GM21515 (cell line): Measurements from ENCODE around the gene ACSS2.

Experiments used
- ATAC-seq: cut with Tn5 transposase; IDR thresholded peaks from one replicate; pipeline ENCODE4 v1.9.1; 2021; ENCODE audit not compliant: unreplicated experiment

Gene ACSS2

GRCh38 chr20:34915131-34915530 lies 38.7 kb downstream of the ACSS2 start:
- ATAC-seq, result no peak

DNA sequence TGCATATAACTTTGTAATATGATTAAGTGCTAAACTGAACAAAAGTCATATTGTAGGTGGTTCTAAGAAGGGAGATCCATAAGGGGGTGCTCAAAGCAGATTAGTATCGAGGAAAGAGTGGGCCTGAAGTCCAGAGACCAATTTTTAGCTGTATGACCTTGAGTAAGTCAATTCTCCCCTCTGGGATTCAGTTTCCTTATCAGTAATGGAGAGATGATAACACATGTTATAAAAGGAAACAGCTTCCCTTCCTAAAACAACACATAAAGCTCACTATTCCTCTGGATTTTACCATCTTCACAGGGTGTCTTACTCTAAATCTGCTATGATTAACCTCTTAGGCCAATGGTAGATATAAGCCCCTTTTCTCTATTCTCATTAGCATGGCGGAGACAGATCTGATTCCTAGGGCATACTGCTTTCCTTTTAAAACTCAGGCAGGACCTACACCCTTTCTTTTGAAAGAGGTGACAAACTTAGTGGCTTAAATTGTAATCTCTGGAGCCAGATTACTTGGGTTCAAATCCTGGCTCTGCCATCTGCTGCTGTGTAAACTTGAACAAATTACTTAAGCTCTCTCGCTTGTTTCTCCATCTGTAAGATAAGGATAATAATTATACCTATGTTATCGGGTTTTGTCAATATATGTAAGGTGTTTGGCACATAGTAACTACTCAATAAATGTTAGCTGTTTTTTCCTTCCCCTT lies 39.5 kb downstream of the ACSS2 start:
- no peak for ATAC-seq

DNA sequence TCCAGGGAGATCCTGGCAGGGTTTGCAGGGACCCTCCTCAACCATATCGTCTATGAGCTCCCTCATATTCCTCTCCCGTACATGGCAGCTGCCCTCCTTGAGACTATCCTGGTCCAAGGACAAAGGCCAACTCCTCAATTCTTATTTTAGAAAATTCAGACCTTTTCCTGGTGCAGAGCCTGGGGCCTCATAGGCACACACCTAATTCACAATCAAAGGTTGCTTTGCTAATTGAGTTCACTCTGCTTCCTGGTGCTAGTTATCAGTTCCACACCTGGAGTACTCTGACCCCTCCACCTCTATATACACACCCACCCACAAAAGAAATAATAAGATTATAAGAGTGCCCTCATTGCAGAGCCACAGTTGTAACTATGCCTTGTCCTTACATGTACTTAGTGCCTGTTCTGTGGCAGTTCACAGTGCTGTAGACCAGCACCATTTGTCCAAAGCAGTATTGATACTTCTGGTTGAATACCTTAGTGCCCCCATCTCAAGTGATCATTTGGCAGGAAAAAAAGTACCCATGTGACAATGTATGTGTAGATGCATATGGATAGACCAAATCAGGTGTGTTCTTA lies 40.5 kb downstream of the ACSS2 start:
- no peak for ATAC-seq

- no peak for ATAC-seq
These were observed 43.6 kb downstream of the ACSS2 start for GRCh38 chr20:34920055-34920454.

DNA sequence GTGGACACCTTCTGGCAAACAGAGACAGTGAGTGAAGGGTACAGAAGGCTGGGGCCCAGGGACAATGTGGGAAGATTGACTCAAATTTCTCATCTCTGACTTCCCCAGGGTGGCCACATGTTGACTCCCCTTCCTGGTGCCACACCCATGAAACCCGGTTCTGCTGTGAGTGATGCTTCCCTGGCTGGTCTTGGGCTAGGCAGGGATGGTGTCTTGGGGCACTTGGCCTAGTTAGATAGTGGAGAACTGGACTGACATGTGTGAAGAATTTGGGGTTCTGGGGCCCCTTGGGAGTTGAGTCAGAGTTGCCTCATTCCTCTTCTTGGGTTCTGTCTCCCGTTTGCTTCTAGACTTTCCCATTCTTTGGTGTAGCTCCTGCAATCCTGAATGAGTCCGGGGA lies 45.0 kb downstream of the ACSS2 start:
- no peak for ATAC-seq

DNA sequence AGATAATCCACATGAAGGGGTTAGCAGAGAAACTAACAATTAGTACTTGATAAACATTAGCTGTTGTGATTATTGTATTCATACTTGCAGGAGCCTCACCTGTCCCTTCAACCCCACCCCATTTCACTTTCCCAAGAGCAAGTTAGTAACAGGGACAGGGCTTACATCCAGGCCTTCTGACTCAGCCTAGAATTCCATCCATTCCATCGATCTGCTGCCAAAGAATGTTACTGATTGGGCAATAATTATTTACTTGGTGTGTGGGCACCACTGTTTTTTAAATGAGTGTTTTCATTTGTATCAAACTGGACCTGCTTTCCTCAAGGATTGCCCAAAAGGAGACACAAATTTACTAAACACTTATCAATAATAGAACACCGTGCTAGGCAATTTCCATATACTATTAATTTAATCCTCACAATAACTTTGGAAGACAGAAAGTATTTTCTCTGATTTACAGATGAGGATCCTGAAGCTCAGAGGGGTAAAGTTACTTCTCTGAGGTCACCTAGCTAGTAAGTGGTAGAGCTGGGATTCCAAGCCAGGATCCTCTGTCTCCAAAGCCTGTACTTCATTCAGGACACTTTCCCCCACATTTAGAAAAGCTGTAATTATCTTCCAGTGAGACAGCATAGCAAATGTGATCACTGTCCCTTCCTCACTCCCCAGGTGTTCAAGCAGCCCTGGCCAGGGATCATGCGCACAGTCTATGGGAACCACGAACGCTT lies 46.4 kb downstream of the ACSS2 start:
- no peak for ATAC-seq

DNA sequence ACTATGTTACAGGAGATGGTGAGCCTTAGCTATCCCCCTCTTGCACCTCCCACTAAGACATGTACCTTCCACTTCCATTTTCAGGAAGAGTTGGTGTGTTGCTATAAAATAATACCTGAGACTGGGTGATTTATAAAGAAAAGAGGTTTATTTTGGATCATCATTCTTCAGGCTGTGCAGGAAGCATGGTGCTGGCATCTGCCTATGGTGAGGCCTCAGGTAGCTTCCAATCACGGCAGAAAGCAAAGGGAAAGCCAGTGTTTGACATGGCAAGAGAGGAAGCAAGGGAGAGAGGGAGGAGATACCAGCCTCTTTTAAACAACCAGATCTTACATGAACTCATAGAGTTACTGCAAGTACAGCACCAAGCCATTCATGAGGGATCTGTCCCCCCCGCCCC lies 47.0 kb downstream of the ACSS2 start:
- no peak for ATAC-seq

DNA sequence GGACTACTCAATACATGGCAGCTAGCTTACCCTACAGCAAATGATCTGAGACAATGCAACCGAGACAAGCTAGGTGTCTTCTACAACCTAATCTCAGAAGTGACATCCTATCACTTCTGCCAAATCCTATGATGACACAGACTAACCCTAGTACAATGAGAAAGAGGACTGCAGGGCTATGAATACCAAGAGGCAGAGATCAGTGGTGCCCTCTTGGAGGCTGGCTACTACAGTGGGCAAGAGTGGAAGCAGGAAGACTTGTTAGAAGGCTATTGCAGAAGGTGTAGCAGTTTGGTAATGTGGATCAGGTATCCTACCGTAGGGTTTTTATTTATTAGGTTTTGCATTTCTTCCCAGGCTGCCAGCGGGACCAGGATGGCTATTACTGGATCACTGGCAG lies 48.9 kb downstream of the ACSS2 start:
- no peak for ATAC-seq

GRCh38 chr20:34925981-34926380 lies 49.6 kb downstream of the ACSS2 start:
- ATAC-seq, result no peak

GRCh38 chr20:34926581-34926980 lies 50.2 kb downstream of the ACSS2 start:
- no peak for ATAC-seq

GRCh38 chr20:34927736-34928135 lies 51.3 kb downstream of the ACSS2 start:
- no peak for ATAC-seq

DNA sequence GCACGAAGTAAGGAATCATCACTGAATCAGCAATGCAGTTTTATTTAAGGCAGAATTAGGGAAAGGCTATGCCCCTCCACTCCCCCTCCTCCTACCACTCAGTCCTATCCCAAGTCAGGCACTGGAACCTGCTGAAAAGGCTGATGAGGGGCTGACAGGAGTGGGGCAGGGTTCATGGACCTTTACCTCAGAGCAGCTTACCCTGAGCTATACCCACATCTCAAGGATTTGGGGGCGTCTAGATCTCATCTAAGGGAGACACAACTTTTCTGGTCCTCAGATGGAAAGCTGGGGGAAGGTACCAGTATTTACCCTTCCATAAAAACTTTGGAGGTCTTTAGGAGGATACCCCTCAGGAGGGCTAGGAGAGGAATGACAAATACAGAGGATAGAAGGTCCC lies 52.0 kb downstream of the ACSS2 start:
- ATAC-seq, result no peak

DNA sequence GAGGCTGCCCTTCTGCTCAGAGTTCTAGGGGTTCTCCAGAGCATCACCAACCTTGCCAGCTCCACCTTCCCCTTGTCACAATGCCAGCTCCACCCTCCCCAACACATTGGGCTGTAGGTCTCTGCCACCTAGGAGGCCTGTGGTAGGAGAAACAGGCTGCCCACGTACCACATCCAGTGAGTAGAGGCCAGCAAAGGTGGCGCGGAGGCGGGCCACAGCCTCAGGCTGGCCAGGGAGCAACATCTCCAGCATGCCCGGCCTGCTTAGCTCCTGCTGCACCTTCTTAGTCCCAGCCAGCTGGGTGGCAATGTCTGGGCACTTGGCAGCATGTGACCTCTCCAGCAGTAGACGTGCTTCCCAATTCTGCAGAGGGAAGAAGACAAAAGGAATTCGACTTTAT lies 55.4 kb downstream of the ACSS2 start:
- no peak for ATAC-seq

DNA sequence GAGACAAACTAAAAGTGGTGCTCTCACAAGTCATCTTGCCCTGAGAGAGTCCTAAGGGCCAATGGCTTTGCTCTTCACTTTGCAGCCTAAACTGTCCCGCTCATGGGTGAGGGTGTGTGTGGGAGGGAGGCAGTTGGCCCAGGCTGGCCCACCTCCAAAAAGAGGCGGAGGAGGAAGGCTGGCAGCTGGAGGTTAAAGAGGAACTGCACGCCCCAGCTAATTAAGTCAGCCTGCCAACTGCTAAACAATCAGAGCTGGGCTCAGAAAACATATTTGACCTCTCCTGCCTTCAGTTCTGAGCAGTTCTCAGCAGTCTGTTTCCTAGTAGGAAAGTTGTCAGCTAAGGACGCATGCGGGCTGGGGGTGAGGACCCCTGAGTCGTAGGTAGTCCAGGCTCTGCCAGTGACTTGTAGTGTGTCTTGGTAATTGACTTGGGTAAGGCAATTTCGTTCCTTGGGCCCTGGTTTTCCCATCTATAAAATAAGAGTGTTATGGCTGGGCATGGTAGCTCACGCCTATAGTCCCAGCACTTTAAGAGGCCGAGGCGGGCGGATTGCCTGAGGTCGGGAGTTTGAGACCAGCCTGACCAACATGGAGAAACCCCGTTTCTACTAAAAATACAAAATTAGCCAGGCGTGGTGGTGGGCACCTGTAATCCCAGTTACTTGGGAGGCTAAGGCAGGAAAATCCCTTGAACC lies 62.2 kb downstream of the ACSS2 start:
- ATAC-seq, result no peak

DNA sequence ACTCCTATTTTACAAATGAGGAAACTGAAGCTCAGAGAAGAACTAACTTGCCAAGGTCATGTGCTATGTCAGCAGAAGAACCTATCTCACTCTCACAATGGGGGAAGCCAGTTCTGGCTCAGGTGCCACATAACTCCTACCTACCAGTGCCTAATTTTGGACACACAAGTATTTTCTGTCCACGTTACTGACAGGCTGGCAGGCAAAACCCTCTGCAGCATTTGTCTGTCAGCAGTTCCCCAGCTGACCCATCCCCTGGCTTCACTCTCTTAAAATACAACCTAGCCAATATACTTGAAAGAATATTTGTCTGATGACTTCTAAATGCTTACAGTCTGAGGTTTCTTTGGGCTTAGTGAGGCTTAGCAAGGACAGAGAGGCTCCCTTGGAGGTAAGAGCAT lies 63.7 kb downstream of the ACSS2 start:
- no peak for ATAC-seq

DNA sequence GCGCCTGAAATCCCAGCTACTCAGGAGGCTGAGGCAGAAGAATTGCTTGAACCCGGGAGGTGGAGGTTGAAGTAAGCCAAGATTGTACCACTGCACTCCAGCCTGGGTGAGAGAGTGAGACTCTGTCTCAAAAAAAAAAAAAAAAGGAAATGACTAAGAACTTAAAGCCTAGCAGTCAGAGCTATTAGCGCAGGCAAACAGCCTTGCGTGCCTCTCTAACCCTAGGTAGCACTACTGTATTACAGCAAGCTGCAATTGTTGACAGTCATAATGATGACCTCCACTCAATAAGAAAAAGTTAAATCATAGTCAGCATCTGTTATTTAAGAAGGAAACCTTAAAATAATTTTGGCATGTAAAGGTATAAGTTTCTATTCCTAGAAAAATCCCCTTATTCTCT lies 64.8 kb downstream of the ACSS2 start:
- no peak for ATAC-seq

DNA sequence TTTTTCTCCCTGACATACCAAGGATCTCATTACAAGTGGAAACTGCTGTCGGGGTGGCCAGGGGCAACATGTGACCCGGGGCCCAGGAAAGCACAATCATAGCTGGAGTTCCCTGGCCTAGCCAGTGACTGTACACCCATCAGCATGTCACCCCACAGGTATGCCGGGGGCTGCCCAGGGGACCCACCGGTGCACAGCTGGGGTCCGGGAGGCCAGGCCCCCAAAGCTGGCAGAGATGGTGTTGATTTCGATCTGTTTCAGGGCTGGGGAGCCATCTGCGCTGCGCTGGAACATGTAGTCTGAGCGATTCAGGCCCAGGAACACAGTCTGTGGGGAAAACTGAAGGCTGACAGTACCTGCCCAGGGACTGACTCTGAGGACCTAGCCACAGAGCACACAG lies 65.9 kb downstream of the ACSS2 start:
- no peak for ATAC-seq

GRCh38 chr20:34943808-34944567 lies 67.6 kb downstream of the ACSS2 start:
- ATAC-seq, result no peak

DNA sequence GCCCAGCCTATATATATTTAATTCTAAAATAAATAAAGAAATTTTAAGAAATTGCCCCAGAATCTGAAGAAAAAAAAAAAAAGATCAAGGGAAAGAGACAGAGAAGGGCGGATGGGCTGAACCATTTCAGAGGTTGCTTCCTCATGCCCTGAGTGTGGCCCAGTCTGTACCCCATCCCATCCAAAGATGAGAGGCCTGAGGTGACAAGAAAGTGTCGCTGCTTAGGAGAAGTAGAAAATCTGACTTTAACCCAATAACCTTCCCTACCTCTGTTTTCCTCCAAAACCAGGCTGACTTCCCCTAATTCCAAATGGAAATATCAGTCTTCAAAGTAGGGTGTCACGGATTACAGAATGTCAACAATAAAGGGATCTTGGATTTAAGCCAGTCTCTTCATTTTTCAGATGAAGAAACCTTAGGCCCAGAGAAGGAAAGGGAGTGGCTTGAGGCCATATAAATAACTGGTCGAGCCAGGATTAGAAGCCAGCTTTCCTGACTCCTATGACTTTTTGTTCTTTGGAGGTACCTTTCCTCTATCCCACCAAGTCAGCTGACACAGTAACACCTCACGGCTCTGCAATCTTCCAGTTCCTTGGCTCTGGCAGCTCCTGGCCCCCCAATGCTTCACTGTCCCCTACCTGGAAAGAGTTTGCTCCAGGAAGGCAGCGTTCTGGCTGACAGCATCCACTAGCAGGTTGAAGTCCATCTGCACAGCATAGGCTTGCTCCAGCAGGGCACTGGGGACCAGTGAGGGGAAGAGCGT lies 69.1 kb downstream of the ACSS2 start:
- no peak for ATAC-seq

DNA sequence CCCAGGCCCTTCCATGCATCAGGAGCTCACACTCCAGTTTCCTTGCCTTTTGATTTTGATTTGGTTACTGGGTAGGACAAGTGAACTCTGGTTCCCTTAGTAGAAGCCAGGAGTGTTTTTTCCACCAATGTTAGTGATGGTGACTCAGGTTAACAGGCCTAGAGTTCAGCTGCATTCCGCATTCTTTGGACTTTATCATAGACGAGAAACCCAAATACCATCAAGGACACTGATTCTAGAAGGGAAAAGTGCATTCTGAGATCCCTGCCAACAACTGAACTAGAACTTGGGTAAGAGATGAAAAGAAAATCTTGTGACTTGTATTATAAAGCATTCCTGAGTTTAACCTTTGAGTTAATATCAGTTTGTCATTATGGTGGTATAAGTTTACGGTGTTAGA lies 70.2 kb downstream of the ACSS2 start:
- no peak for ATAC-seq
